COLO668 (cell line): Measurements from ENCODE around the gene COA7.
"Not testable (repeated sequence)": the region's sequence is repeated elsewhere in the genome, so short reads cannot be mapped to it uniquely, and the experiment has no call there.

Experiments used
- DNase-seq: peaks from one replicate; lab custom pipeline; 2025; ENCODE audit not compliant: unreplicated experiment; lab: John Stamatoyannopoulos, UW

Gene COA7

GRCh38 chr1:52697795-52698674 is at the start of gene COA7:
Gene COA7 (minus strand): TSS chr1:52698347. CDS start chr1:52698326, 21 bp downstream.
- peak; percentile 99 for DNase-seq

DNA sequence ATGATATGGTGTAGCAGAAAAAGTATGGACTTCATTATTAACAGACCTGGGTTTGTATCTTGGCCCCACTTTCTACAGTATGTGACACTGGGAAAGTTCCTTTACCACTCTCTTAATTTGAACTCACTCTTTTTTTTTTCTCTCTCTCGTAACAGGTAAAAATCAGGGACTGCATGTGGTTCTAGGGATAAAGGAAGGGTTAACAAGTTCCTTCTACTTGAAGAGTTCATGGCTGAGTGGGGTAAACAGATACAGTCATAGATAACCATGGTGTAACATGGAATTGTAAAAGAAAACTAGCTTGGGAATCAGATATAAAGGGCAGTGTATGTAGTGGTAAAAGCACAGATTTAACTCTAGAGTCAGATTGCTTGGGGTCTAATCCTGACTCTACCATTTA is 49.3 kb upstream of the COA7 start:
- DNase-seq: no peak

DNA sequence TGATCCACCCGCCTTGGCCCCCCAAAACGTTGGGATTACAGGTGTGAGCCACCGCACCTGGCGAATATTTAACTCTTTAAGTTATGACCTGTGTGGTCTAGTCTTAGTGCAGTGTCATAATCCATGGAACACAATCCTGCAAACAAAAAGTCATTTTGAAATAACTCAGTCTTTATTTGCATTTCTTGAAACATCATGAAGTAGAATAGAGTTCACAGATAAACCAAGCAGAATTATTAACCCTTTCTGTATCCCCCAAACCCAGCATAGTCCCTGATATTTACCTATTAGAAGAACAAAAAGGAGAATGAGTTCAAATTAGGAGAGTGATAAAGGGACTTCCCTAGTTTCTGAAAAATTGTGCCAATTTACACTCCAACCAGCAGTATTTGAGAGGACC is 48.0 kb upstream of the COA7 start:
- no peak for DNase-seq

- no peak for DNase-seq
Measured at GRCh38 chr1:52741259-52741658, 43.1 kb upstream of the COA7 start.

GRCh38 chr1:52739699-52740467 is 41.7 kb upstream of the COA7 start:
- DNase-seq: no peak

GRCh38 chr1:52738893-52739292 is 40.7 kb upstream of the COA7 start:
- DNase-seq: no peak

DNA sequence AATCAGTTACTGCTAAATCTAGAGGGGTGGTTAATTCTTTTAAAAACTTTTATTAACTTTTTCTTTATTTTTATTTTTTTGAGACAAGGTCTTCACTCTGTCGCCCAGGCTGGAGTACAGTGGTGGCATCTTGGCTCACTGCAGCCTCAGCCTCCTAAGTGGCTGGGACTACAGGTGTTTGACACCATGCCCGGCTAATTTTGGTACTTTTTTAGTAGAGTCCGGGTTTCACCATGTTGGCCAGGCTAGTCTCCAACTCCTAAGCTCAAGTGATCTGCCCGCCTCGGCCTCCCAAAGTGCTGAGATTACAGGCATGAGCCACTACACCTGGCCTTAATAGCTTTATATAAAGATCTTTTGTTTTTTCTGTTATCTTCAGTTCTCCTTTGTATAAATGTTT is 40.0 kb upstream of the COA7 start:
- DNase-seq: no peak

- not testable (repeated sequence) for DNase-seq
Measured at GRCh38 chr1:52735371-52735770, 37.2 kb upstream of the COA7 start.

- no peak for DNase-seq
Measured at GRCh38 chr1:52733368-52733767, 35.2 kb upstream of the COA7 start.

- no peak for DNase-seq
Measured at GRCh38 chr1:52727956-52728656, 30.0 kb upstream of the COA7 start.

DNA sequence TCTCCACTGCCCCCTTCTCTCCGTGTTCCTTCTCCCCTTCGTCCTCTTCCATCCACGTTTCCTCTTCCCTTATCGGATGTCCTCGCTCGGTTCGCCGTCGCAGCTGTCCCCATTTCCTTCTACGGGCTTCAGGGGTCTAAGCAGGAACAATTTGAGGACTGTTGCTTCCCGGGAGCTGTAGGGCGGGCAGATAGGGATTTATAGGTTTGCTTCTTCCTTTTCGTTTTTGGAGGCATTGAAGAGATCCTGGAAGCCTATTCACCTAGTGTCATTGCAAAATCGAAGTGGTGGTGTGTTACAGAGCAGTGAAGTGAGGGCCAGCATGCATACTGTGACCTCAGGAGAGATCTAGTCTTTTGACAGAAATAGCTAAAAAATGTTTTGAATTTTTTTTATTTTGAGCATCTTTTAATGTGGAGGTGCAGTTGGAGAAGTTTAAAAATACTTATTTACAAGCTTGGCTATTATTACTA is 29.0 kb upstream of the COA7 start:
- DNase-seq: peak; percentile 45

DNA sequence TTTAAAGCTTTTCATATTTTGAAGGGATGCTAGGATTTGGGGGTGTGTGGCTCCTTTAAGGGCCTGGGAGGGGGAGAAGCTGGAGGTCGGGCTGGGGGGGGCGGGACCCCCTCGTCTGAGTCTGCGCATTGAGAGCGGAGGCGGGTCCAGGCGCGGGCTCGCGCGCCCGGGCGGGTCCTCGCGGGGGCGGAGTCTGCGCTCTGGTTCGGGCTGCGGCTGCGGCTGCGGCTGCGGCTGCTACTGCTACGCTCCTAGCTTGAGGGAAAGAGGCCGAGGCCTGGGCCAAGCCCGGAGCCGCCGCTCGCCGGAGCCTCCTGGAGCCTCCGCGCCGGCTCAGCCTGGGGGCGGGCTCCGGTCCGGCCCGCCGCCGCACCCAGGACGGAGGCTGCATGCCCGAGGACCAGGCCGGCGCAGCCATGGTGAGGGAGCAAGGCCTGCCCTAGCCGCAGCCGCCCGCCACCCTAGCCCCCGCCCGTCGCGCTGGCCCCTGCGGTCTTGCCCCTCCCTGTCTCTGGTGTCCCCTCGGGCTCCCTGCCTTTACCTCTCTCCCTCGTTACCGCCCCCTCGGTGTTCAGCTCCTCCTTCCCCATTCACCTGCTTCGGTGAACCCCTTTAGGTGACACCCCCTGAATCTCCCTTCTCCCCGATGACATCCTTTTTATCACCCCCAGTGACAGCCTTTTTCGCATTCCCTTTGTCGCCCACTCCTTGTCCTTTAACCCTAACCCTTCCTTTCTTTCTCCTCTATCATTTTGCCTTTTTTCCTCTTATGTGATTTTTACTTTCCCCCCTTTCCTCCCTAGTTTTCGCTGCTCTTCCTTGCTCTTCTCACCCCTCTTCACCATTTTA is 28.3 kb upstream of the COA7 start, which contains the start of gene ZYG11B:
TSS of gene ZYG11B (plus strand) at position 189 of the 849 bp plus-strand sequence. CDS start at position 390, 201 bp downstream.
- DNase-seq: peak; percentile 98

GRCh38 chr1:52725903-52726264 is 27.7 kb upstream of the COA7 start:
- no peak for DNase-seq

GRCh38 chr1:52723260-52723659 is 25.1 kb upstream of the COA7 start:
- no peak for DNase-seq

DNA sequence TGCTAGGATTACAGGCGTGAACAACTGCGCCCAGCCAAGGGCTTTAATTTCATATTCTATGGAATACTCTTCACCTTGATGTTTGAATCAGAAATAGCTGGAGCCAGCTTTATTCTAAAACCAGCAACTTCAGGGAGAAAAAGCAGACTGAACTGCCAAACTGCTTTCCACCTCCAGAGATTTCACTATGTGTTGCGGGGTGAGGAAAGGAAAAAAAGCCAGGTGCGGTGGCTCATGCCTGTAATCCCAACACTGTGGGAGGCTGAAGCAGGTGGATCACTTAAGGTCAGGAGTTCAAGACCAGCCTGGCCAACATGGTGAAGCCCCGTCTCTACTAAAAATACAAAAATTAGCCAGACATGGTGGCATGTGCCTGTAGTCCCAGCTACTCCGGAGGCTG is 17.1 kb upstream of the COA7 start:
- not testable (repeated sequence) for DNase-seq

GRCh38 chr1:52713590-52713989 is 15.4 kb upstream of the COA7 start:
- no peak for DNase-seq

- DNase-seq: no peak
Measured at GRCh38 chr1:52709016-52709415, 10.9 kb upstream of the COA7 start.

DNA sequence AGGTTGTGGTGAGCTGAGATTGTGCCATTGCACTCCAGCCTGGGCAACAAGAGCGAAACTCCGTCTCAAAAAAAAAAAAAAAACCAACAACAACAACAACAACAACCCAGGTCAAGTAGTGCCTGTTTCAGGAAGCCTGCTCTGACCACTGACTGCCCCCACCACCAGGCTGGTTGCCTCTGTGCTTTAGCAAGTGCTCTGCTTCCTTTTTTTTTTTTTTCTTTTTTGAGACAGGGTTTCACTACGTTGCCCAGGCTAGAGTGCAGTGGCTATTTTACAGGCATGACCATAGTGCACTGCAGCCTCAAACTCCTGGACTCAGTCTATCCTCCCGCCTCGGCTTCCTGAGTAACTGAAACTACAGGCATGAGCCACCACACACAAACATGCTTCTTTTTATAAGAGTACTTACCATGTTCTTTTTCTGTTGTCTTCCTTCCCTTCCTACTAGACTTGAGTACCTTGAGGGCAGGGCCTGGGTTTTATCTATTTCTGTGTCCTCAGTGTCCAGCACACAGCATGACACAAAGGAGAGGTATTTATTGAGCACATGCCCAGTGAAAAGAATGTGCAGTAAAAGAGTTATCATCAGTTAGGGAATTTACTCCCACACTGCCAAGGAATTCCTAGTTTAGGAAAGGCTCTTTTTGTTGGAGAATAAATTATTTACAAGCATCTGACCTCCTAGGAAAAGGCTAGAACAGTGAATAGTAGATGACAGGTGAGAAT is 9.9 kb upstream of the COA7 start:
- no peak for DNase-seq
